Body of pancreas (tissue), 4 donors: Measurements from ENCODE around the gene H3-3A. TPM values are rescaled to one million over a fixed set of nuclear protein-coding genes. Genes with fewer than 3 reads are reported as not detected.

Experiments
- ATAC-seq: fragments of 150-250 bp; one replicate; pipeline ENCODE4 v1.9.1; 2016
- DNase-seq, 4 donors: peaks; one replicate each; pipeline ENCODE4 v3.0.0-alpha.2; 2019
- H3K27ac ChIP-seq, 4 donors: fragments of 200-600 bp; sonication (generic); 1 replicate in 3 of 4; 2 replicates in 1 of 4; pipeline versions ENCODE4 v1.5.1 to v1.6.1; 2016 to 2019; ENCODE audit warnings: mild to moderate bottlenecking in 1 of 4, mixed read lengths in 1 of 4, moderate library complexity in 1 of 4
- H3K27me3 ChIP-seq, 2 donors: fragments of 200-600 bp; sonication (generic); one replicate each; pipeline ENCODE4 v1.6.0; 2016; ENCODE audit warnings: mild to moderate bottlenecking in 1 of 2
- H3K36me3 ChIP-seq, 2 donors: fragments of 200-600 bp; sonication (generic); replicated peaks in 1 of 2; 2 replicates each; pipeline ENCODE4 v1.5.1; 2016; ENCODE audit warnings: low read depth in 2 of 2; ENCODE audit not compliant: insufficient read depth in 1 of 2
- H3K4me1 ChIP-seq: fragments of 200-600 bp; sonication (generic); one replicate; pipeline ENCODE4 v1.6.0; 2016
- H3K4me3 ChIP-seq, 2 donors: fragments of 200-600 bp; sonication (generic); 1 replicate in 1 of 2; 2 replicates in 1 of 2; pipeline ENCODE4 v1.5.1; 2016 to 2019
- H3K9me3 ChIP-seq, 3 donors: fragments of 200-600 bp; sonication (generic); 1 replicate in 2 of 3; 2 replicates in 1 of 3; pipeline ENCODE4 v1.5.1; 2016
- POLR2A ChIP-seq, 3 donors: fragments of 450-650 bp; IDR thresholded peaks; one replicate each; pipeline ENCODE4 v1.6.1; 2016; ENCODE audit warnings: antibody characterized with exemption in 3 of 3, mild to moderate bottlenecking in 2 of 3
- WGBS, 2 donors: methylation state at CpG; one replicate each; pipeline ENCODE4 v1.1.5; 2017; 5-methylcytosine and 5-hydroxymethylcytosine counted together
- intact Hi-C: fragments of 100-400 bp; cut with DNase I; formaldehyde crosslinking; loops from one replicate; pipeline ENCODE4 v1.15.1; 2023
- total RNA-seq, 2 donors: library from RNA; depleted of rRNA; stranded (reverse); fragments of >200 nt; gene quantifications; one replicate each; pipeline ENCODE4 v1.1.0, GENCODE V29; 2016
- TF ChIP-seq, protein P1 (sequence below), 7 experiments: fragments of 450-650 bp in 4 of 7; fragments of 200-600 bp in 3 of 7; sonication (generic) in 3 of 7; IDR thresholded peaks; one replicate each; pipeline ENCODE4 v1.5.1; 2016 to 2019; ENCODE audit warnings: antibody characterized with exemption in 7 of 7

H3-3A gene
- total RNA-seq, 2 donors from 2014 or later = 163 to 211 TPM

DNA sequence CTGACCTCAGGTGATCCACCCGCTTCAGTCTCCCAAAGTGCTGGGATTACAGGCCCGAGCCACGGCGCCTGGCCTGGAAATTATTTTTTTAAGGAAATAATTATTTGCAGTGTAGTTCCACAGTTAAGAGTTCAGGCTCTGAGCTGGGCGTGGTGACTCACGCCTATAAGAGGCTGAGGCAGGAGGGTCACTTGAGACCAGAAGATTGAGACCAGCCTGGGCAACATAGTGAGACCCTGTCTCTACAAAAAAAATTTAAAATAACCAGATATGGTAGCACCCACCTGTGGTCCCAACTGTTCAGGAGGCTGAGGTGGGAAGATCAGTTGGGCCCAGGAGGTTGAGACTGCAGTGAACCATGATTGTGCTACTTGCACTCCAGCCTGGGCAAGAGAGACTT is 13.9 kb downstream of the H3-3A start:
- Histone ChIP-seq H3K27ac (no peak overlapping the region), H3K27me3 (no peaks in the 10 kb centered on the region), H3K9me3 (no peaks in the 10 kb centered on the region), H3K4me1 (no peaks in the 10 kb centered on the region), H3K4me3 (no peak overlapping the region), H3K36me3 (peaks cover 0 to 2% of the 10 kb centered on the region in 2 donors)
- DNase-seq = no peak
- ATAC-seq = no peak
- TF ChIP-seq, protein P1, sequence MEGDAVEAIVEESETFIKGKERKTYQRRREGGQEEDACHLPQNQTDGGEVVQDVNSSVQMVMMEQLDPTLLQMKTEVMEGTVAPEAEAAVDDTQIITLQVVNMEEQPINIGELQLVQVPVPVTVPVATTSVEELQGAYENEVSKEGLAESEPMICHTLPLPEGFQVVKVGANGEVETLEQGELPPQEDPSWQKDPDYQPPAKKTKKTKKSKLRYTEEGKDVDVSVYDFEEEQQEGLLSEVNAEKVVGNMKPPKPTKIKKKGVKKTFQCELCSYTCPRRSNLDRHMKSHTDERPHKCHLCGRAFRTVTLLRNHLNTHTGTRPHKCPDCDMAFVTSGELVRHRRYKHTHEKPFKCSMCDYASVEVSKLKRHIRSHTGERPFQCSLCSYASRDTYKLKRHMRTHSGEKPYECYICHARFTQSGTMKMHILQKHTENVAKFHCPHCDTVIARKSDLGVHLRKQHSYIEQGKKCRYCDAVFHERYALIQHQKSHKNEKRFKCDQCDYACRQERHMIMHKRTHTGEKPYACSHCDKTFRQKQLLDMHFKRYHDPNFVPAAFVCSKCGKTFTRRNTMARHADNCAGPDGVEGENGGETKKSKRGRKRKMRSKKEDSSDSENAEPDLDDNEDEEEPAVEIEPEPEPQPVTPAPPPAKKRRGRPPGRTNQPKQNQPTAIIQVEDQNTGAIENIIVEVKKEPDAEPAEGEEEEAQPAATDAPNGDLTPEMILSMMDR (IDR thresholded peaks at IDR 0.05) = no peak
- no peak for TF ChIP-seq POLR2A (IDR thresholded peaks at IDR 0.05)
- intact Hi-C loops = no loop called here
- WGBS, 2 donors = 84 to 86% methylated on average over 6 of the region's 6 CpGs

DNA sequence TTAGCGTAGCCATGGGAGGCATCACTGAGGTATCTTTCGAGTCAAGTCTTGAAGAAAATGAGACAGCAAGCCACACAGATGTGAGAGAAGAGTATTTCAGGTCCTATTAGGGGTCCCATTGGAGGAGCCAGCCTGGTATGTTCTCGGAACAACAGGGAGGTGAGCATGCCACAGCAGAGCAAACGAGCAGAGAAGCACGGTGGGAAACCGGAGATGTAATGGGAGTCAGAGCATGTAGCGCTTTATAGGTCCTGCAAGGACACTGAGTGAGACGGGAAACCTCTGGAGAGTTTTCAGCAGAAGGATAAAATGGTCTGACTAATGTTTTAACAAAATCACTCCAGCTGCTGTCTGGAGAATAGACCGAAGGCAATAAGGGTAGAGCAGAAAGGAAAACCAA is 15.9 kb downstream of the H3-3A start:
- H3K4me3 ChIP-seq = no peak overlapping the region
- TF ChIP-seq, protein P1 (IDR thresholded peaks at IDR 0.05) = no peak
- no peak for TF ChIP-seq POLR2A (IDR thresholded peaks at IDR 0.05)
- no peaks in the 10 kb centered on the region for H3K9me3 ChIP-seq
- ATAC-seq = no peak
- H3K27me3 ChIP-seq = no peaks in the 10 kb centered on the region
- DNase-seq = no peak
- WGBS, 2 donors = 62 to 70% methylated on average over 9 of the region's 9 CpGs
- intact Hi-C loops = no loop called here
- H3K4me1 ChIP-seq = peaks cover 4% of the 10 kb centered on the region
- H3K36me3 ChIP-seq = no peaks in the 10 kb centered on the region
- H3K27ac ChIP-seq = no peak overlapping the region

DNA sequence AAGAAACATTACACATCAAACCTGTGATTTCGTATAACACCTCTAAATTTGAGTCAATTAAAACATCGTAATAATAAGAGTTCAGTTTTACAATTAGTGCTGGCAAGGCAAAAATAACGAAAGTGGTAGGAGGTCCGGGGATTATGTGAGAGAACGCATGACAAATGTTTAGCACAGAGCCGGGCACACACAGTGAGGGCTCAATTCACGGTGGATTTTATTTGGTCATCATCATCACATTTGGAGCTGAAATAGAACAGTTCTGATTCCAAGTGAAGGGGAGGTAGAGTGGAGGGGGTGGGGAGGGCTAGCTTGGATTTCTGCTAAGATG is 20.0 kb downstream of the H3-3A start:
- H3K4me3 ChIP-seq = no peak overlapping the region
- intact Hi-C loops = no loop called here
- WGBS, 2 donors = 70 to 72% methylated on average over 7 of the region's 7 CpGs
- no peaks in the 10 kb centered on the region for H3K27me3 ChIP-seq
- no peaks in the 10 kb centered on the region for H3K9me3 ChIP-seq
- peaks cover 12% of the 10 kb centered on the region for H3K4me1 ChIP-seq
- H3K36me3 ChIP-seq = no peaks in the 10 kb centered on the region
- TF ChIP-seq, protein P1 (IDR thresholded peaks at IDR 0.05) = no peak
- no peak for TF ChIP-seq POLR2A (IDR thresholded peaks at IDR 0.05)
- ATAC-seq (no peak), DNase-seq (no peak)
- H3K27ac ChIP-seq = peak overlapping the region; percentile 75 to 88 (median 83)

DNA sequence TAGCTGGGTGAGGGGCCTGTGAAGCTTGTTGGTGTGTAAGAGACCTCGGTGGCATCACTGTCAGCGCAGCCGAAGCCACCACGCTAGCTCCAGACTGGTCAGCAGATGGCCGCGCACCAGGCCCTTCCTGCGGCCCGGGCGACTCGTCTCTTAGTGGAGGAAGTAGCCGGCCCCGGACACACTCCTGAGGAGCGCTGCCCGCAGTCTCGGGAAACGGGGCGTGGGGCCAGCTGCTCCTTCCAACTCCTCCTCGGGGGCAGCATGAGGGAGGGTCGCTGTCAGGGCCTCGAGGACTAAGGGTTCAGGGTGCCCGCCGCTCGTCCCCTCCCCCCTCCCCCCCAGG is 20.4 kb downstream of the H3-3A start:
- ATAC-seq (peak; percentile 64), DNase-seq (peak; percentile 64 to 70 (median 68))
- Histone ChIP-seq H3K27me3 (no peaks in the 10 kb centered on the region), H3K27ac (peak overlapping the region; percentile 75 to 88 (median 83)), H3K36me3 (no peaks in the 10 kb centered on the region), H3K4me3 (peak overlapping the region; percentile 52 to 64), H3K4me1 (peaks cover 12% of the 10 kb centered on the region), H3K9me3 (no peaks in the 10 kb centered on the region)
- 2% methylated on average over 23 of the region's 23 CpGs; no CpG with 5 or more reads in 1 of the 2 donors for WGBS, 2 donors
- intact Hi-C loops = no loop called here
- TF ChIP-seq, protein P1 (IDR thresholded peaks at IDR 0.05) = peak in 1 of 7 experiments; percentile 1
- no peak for TF ChIP-seq POLR2A (IDR thresholded peaks at IDR 0.05)

DNA sequence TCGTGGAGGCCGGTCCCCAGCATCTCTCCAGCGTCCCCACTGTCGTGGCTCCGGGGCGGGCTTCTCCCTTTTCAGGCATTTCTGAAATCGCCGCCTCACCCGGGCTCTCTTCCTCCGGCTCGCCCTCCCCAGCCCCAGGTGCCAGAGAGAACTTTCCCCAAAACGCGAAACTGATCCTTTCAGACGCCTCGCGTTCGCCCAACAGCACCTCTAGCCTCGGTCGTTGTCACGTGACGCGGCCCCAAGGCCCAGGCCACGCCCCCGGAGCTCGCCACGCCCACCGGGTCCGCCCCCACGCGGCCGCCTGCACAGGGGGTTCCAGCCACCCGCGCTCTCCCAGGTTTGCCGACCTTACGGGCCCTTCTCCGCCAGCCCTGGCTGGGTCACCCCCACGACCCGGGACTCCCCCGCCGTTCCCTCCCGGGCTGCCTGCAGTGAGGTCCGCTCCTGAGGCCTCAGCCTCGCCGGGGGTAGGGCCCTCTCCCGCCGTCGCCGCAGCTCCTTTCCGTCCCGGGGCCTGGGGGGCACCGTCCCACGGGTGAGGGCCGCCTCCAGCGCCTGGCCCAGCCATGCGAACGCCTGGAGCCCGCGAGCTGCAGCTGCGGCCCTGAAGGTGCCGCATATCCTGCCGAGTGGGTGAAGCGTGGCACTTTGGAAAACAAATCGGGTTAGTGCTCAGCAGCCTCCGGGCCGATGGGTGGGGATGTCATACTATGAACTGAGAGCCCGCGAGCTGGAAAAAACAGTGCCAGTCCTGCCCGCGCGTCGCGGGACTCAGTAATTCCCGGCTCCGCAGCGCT is 21.0 kb downstream of the H3-3A start:
- Histone ChIP-seq H3K4me1 (peaks cover 12% of the 10 kb centered on the region), H3K4me3 (peak overlapping the region; percentile 52 to 64), H3K36me3 (no peaks in the 10 kb centered on the region), H3K27me3 (no peaks in the 10 kb centered on the region), H3K9me3 (no peaks in the 10 kb centered on the region), H3K27ac (peak overlapping the region; percentile 75 to 88 (median 83))
- WGBS, 2 donors = 2 to 4% methylated on average over 10 to 64 of the region's 75 CpGs
- DNase-seq = peak; percentile 89 to 95 (median 91)
- TF ChIP-seq, protein P1 (IDR thresholded peaks at IDR 0.05) = peak in 2 of 7 experiments; percentile 4 to 18
- TF ChIP-seq POLR2A (IDR thresholded peaks at IDR 0.05) = peak in 2 of 3 donors; percentile 62 to 63
- intact Hi-C loops = no loop called here
- ATAC-seq = peak; percentile 93
